GM12878 (cell line): Measurements from ENCODE around the gene LSM5.

ENCODE experiments used
- BACH1 ChIP-seq: fragments of 450-650 bp; IDR thresholded peaks from 2 replicates; pipeline ENCODE4 v1.6.1; 2017; ENCODE audit warnings: mild to moderate bottlenecking, borderline replicate concordance
- CHD2 ChIP-seq: IDR thresholded peaks from 2 replicates; pipeline ENCODE4 v1.6.1; 2011; ENCODE audit warnings: low read depth, low read length, improper control_type of control experiment, borderline replicate concordance
- CTCF ChIP-seq, 3 experiments: IDR thresholded peaks in 2 of 3; conservative IDR thresholded peaks in 1 of 3; 2 replicates each; pipeline ENCODE4 v1.5.1; 2011; ENCODE audit warnings: low read depth in 3 of 3, low read length in 3 of 3, mild to moderate bottlenecking in 3 of 3, control low read depth in 2 of 3, moderate library complexity in 2 of 3, inconsistent platforms in 1 of 3, mixed read lengths in 1 of 3; ENCODE audit not compliant: control insufficient read depth in 2 of 3, insufficient read depth in 1 of 3; ENCODE audit errors: extremely low read depth in 1 of 3
- RFX5 ChIP-seq: IDR thresholded peaks from 2 replicates; pipeline ENCODE4 v1.6.1; 2011; ENCODE audit warnings: low read depth, low read length, improper control_type of control experiment
- SREBF2 ChIP-seq: IDR thresholded peaks from 2 replicates; pipeline ENCODE4 v1.6.1; 2012; ENCODE audit warnings: mild to moderate bottlenecking, low read length
- TAF1 ChIP-seq: IDR thresholded peaks from 2 replicates; pipeline ENCODE4 v1.6.1; 2011; ENCODE audit warnings: mild to moderate bottlenecking, low read depth, low read length, borderline replicate concordance

- TF ChIP-seq CTCF (IDR thresholded peaks at IDR 0.05 in 2 of 3, conservative IDR thresholded peaks at IDR 0.05 in 1 of 3; ENCODE audit: control insufficient read depth in 2 of 3, extremely low read depth in 1 of 3, insufficient read depth in 1 of 3, low read depth in 3 of 3, low read length in 3 of 3) = no peak
- TF ChIP-seq CHD2 = no peak
- TF ChIP-seq TAF1 = no peak
- no peak for TF ChIP-seq RFX5
- TF ChIP-seq BACH1 = no peak
- no peak for TF ChIP-seq SREBF2
Observed at GRCh38 chr7:32524631-32525030, 34.5 kb upstream of the LSM5 start.
